ENCODE results near the gene PRR22. TPM values are rescaled to one million over a fixed set of nuclear protein-coding genes. Genes with fewer than 3 reads are reported as not detected.
A peak's percentile ranks its signal among the peaks of the same experiment; 100 is the strongest.

Gene PRR22
- polyA plus RNA-seq (ENCODE audit: insufficient read length in 12 of 12), result 1 to 10 TPM in 8 of 12 donors, under 1 TPM in 2, not detected in 2; 0.62 to 4.4 (median 1.2) TPM
- long read RNA-seq, donor 1, partial matches to known transcripts, result 0 of 5 reads
- long read RNA-seq, donor 1, other reads (novel, unspliced or antisense), result 0 of 5 reads
- long read RNA-seq, donor 2, result 0 reads
- long read RNA-seq, donor 3, partial matches to known transcripts, result 0 of 1 reads
- long read RNA-seq, donor 3, other reads (novel, unspliced or antisense), result 0 of 1 reads
- long read RNA-seq, donor 4, result 0 reads
- long read RNA-seq, donor 5, partial matches to known transcripts, result 0 of 1 reads
- long read RNA-seq, donor 5, other reads (novel, unspliced or antisense), result 0 of 1 reads
- long read RNA-seq, donor 6, result 0 reads
- long read RNA-seq, donor 7, partial matches to known transcripts, result 0 of 1 reads
- long read RNA-seq, donor 7, other reads (novel, unspliced or antisense), result 0 of 1 reads
- long read RNA-seq, donor 8, partial matches to known transcripts, result 0 of 2 reads
- long read RNA-seq, donor 8, other reads (novel, unspliced or antisense), result 0 of 2 reads
- long read RNA-seq, donor 9, result 0 reads
- long read RNA-seq, donor 10, partial matches to known transcripts, result 0 of 1 reads
- long read RNA-seq, donor 10, other reads (novel, unspliced or antisense), result 0 of 1 reads
- long read RNA-seq, donor 11, partial matches to known transcripts, result 0 of 1 reads
- long read RNA-seq, donor 11, other reads (novel, unspliced or antisense), result 0 of 1 reads

DNA sequence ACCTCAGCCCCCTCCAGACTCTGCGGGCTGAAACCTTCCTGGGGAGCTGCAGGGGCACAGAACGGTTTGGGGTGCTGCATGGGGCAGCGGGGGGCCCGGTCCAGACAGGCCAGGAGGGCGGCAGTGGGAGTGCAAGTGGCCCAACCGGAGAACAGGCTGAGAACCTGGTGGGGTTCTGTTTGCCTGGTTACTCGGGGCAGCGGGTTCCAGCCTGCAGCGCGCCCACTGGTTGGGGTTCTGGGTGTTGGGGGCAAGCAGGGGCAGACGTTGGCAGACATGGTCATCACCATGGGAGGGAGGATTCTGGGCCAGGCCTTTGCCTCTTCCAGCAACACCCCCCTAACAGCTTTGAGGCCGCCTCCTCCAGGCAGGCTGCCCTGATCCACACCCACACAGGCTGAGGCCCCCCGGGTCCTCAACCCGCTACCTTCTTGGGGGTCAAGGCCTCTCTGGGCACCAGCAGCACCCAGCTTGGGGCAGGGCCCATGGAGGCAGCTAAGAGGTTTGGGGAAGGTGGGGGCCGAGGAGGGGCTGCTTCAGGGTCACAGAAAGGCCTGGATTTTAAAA lies at the start of gene PRR22:
Gene PRR22, minus strand, starts transcription at position 166 of the 567 bp plus-strand sequence. Its CDS starts 86 bp downstream, at position 80.
- DNase-seq, result no peak

DNA sequence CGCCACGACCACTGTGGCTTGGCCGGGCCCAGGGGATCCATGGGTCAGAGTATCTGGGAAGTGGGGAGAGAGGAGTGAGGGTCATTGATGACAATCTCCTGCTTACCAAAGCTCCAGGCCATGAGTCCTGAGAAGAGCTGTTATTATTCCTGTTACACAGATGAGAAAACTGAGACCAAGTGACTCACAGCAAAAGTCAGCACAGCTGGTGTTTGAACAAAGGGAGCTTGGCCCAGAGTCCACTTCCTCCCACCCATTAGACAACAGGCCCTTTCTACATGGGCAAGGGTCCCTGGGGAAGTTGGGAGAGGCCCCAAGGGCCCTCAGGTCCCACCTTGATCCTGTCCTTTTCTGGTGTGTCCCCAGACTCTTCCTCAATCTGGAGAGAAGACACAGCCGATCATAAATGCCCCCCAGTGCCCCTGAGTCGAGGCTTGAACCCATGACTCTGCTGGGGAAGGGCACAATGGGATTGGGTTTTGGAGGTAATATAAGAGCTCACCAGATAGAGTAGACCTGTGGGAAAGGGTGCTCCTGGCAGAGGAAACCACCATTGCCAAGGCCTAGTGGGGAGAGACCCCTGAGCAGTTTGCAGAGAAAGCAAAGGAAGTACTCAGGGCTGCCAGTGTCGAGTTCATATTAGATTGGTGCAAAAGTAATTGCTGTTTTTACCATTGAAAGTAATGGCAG lies 48.1 kb upstream of the PRR22 start:
- no peak for DNase-seq

DNA sequence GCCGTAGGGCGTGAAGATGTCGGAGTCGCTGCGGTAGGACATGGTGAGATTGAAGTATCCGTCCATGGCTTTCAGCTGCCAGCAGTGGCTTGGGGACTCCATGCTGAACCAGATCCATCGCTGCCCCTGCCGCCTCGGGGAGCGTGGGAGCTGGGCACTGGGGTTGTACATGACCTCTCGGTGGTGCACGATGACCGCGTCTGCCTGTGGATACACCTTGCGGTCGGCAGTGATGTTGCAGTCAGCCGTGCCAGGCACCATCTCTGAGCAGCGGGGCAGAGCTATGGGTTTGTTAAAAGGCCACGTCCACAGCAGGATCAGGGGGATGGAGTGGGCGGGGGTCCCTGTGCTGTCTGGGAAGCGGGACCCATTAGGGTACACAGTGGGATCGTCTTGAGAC lies 47.5 kb upstream of the PRR22 start:
- DNase-seq, result no peak

DNA sequence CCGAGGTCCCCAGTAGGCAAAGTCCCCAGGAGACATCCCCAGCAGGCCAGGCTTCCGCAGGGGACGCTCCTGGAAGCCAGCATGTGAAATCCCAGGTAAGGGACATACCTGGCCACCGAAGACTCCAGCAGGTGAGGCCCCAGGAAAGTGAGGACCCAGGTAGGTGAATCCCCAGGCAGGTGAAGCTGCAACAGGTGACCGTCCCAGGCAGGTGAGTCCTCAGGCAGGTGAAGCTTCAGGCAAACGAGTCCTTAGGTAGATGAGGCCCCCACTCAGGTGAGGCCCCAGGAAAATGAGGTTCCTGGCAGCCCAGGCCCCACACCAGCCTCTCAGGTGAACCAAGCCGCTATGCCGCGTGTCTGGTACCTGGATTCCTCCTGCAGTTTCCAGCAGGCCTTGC lies 46.6 kb upstream of the PRR22 start:
- DNase-seq, result no peak

DNA sequence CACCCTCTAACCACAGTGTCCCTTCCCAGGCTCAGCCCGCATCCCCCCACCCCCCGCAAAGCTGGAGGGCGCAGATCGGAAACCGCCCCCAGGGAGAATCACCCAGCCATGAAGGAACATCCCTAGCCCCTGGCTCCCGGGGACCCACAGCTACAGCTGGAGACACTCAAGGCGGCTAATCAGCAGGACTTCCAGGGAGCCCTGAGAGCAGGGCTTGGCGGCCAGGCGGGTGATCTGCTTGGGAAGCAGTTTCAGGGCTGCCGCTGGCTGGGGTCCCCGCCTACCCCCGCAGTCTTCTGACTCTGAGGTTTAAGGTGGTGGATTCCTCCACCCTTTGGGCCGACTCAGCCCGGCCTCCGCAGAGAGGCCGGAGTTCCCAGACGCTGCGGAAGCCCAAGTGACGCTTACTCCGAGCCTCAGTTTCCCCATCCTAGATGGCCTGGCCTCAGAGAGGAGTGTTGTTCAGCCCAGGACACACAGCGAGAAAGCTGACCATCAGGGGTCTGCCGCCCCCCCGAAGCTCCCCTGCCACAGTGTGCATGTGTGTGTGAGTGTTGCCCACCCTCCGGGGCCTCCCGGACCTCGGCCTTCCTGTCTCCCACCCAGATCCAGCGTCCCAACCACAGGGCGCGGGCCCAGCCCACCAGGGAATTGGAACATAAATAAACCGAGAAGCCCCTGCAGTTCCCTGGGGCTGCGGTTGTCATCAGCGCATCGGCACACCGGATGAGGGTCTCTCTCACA lies 45.2 kb upstream of the PRR22 start:
- no peak for DNase-seq

DNA sequence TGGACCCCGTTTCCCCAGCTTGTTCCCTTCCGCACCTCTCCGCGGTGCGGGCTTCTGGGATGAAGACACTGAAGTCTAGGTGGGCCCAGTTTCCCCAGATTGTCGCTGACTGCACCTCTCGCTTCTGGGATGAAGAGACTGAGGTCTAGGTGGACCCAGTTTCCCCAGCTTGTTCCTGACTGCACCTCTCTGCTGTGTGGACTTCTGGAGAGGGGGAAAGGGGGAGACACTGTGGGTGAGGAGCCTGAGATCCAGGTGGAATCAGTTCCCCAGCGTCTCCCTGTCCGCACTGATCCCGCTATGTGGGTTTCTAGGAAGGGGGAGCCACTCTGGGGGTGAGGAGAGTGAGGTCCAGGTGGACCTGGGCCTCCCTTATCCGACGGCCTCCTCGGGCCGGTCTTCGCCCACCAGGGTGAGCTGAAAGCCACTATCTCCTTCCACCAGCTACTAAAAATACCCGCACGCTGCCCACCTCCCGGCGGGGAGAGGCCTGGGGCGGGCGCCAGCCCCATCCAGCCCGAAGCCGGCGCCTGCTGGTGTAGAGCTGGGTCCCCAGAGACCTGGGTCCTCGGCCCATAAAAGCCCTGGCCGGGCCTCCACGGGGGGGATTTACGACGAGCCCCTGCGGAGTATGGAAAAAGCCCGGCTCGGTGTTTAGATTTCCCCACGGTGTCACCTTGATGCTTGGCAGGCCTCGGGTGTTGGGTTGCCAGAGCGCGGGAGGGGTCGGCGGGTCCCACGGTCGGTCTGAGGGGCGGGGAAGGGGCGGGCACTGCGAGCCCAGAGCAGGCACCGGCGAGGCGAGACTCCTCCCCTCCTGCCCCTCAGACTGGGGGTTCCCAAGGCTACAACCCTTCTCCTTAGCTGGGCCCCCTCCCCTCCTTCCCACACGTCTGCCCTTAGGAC lies 44.4 kb upstream of the PRR22 start:
- DNase-seq, result peak; percentile 21

DNA sequence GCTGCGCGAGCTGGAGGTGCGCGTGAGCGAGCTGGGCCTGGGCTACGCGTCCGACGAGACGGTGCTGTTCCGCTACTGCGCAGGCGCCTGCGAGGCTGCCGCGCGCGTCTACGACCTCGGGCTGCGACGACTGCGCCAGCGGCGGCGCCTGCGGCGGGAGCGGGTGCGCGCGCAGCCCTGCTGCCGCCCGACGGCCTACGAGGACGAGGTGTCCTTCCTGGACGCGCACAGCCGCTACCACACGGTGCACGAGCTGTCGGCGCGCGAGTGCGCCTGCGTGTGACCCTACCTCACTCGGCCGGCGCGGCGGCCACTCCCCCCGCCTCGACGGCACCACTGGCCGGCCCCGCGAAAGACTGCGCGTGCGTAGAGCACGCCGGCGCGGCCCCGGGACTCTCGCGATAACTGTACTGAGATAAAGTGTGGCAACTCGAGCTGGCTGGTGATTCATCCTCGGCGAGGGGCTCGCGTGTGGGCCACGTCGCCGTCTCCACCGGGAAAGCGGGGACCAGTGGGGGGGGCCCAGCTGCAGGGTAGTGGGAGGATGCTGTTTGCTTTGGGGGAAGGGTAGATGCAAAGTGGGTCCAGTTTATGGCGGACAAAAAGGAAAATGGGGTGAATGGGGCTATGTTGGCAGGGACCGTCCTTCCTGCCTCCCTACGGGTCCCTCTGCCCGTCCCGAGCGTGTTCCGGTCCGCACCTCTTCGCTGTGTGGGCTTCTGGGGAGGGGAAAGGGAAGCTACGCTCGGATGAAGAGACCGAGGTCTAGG lies 43.5 kb upstream of the PRR22 start:
- peak; percentile 96 for DNase-seq

DNA sequence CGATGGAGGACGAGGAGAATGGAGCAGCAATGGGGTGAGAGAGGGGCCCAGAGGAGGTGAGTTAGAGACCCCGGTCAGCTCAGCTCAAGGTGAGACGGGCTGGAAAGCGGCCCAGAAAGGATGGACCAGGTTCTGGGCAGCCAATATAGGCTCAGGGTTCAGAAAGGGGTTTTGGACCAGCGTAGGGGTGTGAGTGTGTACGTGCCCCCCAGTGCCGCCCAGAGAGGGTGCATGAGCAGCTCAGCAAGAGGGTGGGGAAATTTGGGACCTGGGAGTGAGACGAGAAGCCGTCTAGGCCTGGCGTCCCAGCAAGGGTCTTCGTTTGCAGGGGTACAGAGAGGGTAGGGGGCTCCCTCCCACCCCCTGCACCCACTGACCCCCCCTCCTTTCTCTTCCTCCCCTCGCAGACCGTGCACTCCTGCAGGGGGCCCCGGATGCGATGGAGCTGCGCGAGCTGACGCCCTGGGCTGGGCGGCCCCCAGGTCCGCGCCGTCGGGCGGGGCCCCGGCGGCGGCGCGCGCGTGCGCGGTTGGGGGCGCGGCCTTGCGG lies 42.9 kb upstream of the PRR22 start:
- no peak for DNase-seq

DNA sequence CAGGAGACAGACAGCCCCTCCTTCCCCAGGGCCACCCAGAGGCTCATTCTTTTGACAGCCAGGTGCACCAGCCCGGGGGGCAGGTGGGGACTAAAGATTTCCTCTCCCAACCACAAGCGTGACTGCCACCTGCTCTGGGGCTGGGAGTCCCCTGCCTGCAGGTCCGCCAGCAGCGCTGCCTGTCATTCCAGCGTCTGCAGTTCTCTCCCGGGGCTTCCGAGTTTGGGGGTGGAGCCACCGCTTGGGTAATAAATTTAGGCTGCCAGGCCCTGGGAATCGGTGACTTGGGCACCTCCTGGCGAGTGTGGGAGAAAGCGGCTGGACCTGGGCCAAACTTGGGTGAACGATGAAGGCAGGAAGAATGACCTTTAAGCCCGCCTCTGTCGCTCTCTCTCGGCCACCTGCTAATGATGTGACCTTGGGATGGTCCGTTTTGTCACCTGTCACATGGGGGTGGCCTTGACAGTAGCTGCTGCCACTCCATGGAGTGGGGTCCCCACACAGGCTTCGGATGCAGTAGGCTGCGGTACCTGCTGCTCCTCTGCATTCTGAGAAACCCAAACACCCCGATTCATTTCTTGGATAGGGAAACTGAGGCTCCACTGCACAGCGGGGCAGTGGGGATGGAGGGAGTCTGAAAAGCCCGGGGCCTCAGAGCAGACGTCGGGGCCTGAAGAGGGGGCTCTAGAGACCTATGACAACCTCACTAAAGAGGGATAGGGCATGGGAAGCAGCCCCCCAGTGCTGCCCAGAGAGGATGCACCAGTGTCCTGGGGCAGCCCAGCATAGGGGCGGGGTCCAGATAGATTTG lies 42.2 kb upstream of the PRR22 start:
- DNase-seq, result no peak

DNA sequence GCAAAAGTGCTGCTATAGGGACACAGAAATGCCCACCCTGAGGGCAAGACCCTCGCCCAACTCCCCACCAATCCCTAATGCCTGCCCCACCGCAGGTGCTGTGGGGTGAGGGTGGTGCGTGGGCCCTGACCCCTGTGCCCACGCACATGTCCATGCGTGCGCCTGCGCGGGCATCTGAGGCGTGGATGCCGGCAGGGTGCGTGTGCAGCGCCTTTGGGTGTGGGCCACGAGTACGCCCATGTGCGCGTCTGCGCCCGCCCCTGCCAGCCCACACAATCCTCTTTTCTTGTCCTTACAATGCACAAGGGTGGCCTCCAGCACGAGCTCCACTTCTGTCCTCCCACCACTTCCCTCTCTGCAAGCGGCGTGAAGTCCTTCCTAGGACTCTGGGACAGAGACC lies 40.6 kb upstream of the PRR22 start:
- no peak for DNase-seq

DNA sequence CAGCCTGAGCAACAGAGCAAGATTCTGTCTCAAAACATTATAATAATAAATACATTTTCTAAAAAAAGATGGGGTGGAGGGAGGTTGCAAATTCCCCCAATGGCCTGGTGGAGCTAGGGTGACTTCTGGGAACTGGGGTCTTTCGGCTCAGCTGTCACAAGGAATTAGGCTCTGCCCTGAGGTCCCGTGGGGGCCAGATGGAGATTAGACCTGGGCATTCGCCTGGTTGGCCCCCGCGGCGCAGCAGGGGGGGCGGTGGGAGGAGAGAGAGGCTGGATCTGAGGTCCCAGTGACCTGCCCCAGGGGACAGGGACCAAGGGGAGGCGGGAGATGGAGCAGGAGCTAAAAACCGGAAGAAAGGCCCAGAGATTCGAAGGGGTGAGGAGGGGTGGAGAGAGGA lies 40.2 kb upstream of the PRR22 start:
- no peak for DNase-seq

DNA sequence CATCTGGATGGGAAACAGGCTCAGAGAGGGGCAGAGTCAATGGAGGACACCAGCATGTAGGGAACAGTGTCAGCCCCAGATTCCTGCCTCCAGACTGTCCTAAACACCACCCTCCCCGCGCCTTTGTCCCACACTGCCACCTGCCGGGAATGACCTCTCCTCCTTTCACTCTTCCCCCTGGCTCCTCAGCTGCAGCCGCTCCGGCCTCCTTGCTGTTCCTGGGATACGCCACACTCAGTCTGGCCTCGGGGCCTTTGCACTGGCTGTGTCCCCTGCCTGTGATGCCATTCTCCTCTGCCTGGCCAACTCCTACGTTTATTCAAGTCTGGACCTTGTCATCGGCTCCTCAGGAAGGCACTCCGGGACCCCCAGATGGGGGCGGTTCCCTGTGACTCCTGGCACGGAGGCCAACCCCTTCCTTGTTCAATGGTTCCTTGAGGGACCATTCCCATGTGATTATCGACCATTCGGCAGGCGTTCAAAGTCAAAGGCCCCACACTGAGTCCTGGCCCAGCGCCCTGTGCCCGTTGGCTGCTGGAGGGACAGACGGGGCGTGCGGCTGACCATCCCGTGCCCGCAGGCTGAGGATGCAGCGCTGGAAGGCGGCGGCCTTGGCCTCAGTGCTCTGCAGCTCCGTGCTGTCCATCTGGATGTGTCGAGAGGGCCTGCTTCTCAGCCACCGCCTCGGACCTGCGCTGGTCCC lies 39.2 kb upstream of the PRR22 start:
- DNase-seq, result no peak

DNA sequence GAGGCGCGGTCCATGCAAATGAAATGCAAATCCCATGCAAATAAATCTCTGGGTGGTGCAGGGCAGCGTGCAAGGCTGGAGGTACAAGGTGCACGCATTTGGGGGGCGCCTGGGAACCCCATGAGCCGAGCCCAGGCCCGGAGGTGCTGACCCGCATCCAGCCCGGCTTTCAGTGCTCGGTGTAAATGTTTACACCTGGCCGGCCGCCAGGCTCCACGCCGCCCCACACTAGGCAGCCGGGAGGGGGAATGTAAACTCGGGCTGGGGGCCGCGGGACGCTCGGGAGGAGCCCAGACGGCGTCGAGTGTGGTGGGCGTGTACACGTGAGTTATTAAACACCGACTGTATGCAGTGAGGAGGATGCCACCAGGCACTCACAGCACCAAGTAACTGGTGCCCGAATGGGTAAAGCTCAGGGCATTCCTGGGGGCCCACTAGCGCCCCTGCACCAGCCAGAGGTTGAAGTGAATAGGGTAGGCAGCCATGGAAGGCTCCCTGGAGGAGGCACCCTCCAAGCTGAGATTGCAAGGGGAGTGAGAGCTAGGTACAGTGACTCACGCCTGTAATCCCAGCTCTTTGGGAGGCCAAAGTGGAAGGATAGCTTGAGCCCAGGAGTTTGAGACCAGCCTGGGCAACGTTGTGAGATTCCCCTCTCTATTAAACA lies 37.8 kb upstream of the PRR22 start:
- DNase-seq, result no peak

DNA sequence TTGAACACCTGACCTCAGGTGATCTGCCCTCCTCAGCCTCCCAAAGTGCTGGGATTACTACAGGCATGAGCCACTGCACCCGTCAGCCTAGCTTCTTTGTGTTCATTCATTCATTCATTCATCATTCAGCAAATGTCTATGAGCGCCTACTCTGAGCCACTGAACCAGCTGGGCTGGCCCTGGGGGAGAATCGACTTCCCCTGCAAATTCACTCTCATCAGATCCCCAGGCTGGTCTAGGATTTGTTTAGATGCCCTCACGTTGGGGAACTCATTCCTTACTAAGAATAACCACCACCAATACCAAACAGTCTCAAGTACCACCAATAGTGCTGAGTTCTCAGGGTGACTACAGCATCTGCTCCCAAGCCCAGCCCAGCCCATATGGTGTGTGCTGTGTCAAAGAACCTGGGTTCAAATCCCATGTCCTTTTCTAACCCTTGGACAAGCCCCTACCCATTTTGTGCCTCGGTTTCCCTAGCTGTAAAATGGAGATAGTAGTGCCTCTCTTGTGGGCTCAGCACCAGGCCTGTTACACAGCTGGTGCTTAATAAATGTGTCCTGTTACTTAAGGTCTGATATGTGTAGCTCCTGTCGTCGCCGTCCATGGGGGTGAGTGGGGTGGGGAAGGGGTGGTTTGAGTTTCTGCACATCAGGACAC lies 37.1 kb upstream of the PRR22 start:
- DNase-seq, result no peak

DNA sequence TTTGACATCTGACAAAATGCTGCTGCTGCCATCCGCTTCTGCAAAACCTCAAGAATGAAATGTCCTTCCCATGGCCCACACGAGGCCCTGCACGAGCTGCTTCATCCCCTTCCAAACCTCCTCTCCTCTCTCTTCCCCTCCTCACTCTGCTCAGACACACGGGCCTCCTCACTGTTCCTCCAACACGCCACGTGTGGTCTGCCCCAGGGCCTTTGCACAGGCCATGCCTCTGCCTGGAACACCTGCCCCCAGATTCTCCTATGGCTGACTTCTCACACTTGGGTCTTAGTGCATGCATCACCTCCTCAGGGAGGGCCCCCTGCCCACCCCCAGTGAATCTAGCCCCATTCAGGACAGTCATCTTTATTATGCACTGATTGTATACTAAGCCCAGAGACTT lies 36.2 kb upstream of the PRR22 start:
- no peak for DNase-seq

DNA sequence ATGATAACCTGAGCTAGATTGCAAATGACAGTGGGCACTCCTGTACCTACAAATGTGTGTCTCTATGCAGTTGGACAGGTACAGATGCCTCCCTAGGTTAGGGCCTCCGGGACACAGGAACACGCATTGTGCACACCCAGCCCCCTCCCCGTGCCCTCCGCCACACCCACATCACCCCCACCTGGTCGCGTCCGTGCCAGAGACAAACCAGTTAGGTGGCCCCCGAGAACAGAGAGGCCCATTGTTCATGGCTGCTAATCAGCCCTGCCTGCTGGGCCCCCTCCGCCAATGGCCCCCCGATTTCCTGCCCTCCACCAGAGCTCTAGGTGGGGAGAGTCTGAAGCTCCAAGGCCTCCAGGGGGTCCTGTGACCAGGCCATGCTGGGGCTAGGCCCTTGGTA lies 34.0 kb upstream of the PRR22 start:
- DNase-seq, result no peak

DNA sequence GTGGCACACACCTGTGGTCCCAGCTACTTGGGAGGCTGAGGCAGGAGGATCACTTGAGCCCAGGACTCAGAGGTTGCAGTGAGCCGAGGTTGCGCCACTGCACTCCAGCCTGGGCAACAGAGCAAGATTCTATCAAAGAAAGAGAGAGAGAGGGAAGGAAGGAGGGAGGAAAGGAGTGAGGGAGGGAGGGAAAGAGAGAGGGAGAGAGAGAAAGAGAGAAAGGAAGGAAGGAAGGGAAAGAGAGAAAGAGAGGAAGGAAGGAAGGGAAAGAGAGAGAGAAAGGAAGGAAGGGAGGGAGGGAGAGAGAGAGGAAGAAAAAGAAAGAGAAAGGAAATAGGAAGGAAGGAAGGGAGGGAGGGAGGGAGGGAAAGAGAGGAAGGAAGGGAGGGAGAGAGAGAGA lies 32.7 kb upstream of the PRR22 start:
- no peak for DNase-seq
